Measurements from ENCODE around the gene RABGAP1L. TPM values are rescaled to one million over a fixed set of nuclear protein-coding genes. Genes with fewer than 3 reads are reported as not detected.
"Not testable (repeated sequence)": the region's sequence is repeated elsewhere in the genome, so short reads cannot be mapped to it uniquely, and the experiment has no call there.

Gene RABGAP1L
- total RNA-seq, 1 donor: 28.3 TPM

GRCh38 chr1:174999216-174999935, 840.1 kb downstream of the RABGAP1L start:
- peak; percentile 98 to 99 (median 99) for DNase-seq (ENCODE audit: low read depth in 2 of 3, low spot score in 2 of 3)

- peak in 1 of 3 donors; percentile 28 for DNase-seq (ENCODE audit: low read depth in 2 of 3, low spot score in 2 of 3)
Measured at GRCh38 chr1:174999936-175000696, 840.8 kb downstream of the RABGAP1L start, which contains the start of gene CACYBP. CACYBP (plus strand) TSS chr1:174999947; CDS start chr1:175000181, 234 bp downstream.

DNA sequence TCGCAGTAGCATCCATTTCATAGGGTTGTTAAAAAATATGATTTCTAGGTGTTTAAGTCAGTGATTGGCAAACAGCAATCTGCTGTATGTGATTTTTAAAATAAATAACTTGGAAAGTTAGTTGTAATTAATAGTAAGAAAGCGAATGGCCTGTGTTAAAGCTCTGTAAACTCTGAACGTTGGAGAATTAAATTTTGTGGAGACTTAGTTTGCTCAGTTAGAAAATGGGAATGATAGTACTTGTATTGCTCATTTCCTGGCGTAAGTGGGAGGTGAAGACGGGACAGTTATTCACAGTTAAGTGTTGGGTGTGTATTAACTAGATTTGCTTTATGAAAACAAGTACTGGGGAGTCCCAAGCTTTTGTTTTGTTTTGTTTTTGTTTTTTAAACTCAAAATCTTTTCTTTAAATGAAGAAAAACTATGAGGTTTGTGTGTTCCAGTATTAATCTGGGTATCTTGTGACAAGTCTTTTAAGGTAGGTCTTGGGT, 841.4 kb downstream of the RABGAP1L start:
- no peak for DNase-seq (ENCODE audit: low read depth in 2 of 3, low spot score in 2 of 3)

DNA sequence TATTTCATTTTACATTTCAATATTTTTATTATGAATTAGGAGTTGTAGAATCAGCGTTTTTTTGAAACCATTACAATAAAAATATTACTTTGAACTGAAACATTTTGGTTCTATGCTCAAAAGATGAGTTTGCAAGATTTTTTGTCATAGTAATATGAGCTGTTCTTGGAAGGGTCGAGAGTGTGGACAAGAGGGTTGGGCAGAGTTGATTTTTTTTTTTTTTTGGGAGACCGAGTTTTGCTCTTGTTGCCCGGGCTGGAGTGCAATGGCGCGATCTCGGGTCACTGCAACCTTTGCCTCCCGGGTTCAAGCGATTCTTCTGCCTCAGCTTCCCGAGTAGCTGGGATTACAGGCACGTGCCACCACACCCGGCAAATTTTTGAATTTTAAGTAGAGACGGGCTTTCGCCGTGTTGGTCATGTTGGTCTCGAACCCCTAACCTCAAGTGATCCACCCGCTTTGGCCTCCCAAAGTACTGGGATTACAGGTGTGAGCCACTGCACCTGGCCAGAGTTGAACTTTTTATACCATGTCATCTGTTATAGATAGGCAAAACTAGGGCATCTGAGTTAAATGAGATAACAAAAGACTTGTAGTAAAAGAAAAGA, 843.7 kb downstream of the RABGAP1L start:
- no peak for DNase-seq (ENCODE audit: low read depth in 2 of 3, low spot score in 2 of 3)

GRCh38 chr1:175003521-175003920, 844.2 kb downstream of the RABGAP1L start:
- no peak for DNase-seq (ENCODE audit: low read depth in 2 of 3, low spot score in 2 of 3)

DNA sequence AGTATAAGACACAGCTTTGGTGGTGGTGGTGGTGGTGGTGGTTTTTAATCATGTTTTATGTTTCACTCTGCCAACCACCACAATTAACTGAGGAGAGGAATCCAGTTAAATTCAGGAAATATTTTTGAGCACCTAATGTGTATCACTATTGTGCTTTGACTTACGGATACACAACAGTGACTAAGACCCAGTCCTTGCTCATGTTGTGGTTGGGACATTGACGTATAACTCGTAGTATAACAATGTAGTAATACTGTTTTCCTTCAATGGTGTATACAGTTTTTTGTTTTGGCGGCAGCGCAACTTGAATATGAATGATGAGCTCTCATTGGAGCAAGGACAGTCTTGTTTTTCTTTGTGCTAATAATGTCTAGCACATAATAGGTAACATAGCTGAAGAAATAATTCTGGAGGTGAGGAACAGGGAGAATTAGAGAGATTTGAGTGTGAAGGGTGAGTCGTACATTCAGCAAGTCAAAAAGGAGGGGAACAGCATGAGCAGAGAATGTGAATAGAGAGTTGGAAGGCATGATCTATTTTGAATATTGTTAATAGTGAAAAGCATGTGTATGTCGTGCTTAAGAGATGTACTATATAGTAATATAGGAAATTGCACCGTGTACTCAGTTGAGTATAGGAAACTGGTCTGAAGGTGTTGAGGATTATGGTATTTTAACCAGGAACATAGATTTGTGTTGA, 845.9 kb downstream of the RABGAP1L start:
- no peak for DNase-seq (ENCODE audit: low read depth in 2 of 3, low spot score in 2 of 3)

GRCh38 chr1:175009532-175009931, 850.2 kb downstream of the RABGAP1L start:
- DNase-seq (ENCODE audit: low read depth in 2 of 3, low spot score in 2 of 3): no peak

DNA sequence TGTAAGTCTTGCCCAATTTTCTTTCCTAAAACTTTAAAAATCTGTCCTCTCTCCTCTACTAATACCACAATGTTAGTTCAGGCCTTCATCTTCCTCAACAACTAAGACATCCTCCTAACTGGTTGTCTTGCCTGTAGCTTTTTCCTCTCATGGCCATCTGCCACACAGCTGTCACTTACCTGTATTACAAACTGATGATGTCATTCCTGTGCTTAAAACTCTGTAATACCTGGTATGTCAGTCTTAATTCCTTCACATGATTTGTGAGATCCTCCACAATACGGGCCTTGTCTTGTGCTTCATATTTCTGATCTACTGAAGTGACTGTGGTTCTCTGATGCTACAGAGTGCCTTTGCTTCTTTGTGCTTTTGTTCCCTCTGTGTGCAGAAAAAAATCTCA, 854.1 kb downstream of the RABGAP1L start:
- DNase-seq (ENCODE audit: low read depth in 2 of 3, low spot score in 2 of 3): no peak

DNA sequence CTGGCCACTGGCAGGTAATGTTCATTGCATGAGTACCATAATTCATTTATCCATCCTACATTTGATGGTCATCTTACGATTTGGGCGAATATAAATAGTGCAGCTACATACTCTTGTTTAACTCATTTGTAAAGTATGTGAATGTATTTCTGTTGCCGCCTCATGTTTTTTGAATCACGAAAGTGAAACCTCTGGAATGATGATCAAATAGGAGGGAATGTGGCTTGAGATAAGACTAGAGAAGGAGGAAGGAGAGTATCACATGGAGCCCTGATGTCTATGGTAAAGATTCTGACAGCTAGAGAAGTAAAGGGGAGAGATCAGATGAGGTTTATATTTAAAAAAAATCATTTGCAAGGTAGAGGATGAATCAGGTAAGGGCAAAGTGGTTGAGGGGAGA, 855.9 kb downstream of the RABGAP1L start:
- DNase-seq (ENCODE audit: low read depth in 2 of 3, low spot score in 2 of 3): no peak

GRCh38 chr1:175019524-175019923, 860.2 kb downstream of the RABGAP1L start:
- DNase-seq (ENCODE audit: low read depth in 2 of 3, low spot score in 2 of 3): no peak

DNA sequence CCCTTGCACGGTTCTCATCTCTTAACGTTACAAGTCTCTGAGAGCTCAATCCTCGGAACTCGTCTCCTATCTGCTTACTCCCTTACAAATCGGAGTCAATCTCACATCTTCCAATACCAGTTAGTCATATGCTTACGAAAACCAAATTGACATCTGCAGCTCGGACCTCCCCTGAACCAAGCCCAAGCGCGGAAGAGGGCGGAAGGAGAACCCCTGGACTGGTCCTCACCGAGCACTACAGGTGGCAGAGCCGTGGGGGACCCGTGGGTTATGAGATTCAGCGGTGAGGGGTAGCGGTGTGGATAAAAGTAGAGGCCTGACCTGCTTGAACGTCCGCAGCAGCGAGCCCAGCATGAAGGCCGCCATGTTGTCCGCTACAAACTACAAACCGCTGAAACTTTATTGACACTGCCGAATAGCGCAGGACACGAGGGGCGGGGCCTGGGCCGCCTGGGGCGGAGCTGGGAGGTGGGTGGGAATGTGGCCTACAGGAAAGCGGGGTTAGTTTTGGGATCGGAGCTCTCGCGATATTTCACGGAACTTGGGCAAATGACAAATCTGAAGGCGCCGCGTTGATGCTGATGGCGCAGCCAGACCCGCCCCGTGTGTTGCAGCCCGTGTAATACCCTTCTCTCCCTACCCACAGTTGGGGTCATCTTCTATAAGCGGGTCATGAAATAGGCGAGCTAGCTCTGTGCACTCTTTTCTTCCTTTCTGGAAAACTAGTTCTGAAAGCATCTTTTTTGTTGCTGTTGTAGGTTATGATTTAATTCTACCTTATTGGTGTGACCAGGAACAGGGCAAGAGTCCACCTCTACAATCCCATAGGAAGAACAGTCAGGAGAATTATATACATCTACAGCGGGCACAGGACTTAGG, 864.0 kb downstream of the RABGAP1L start, which contains the start of gene MRPS14:
Gene MRPS14 (minus strand): TSS at position 383 of the 879 bp plus-strand sequence. CDS start 17 bp downstream, at position 366.
- DNase-seq (ENCODE audit: low read depth in 2 of 3, low spot score in 2 of 3): peak; percentile 97 to 99 (median 99)

GRCh38 chr1:175023922-175024242, 864.6 kb downstream of the RABGAP1L start:
- DNase-seq (ENCODE audit: low read depth in 2 of 3, low spot score in 2 of 3): not testable (repeated sequence)

- DNase-seq (ENCODE audit: low read depth in 2 of 3, low spot score in 2 of 3): no peak
Measured at GRCh38 chr1:175024773-175025172, 865.5 kb downstream of the RABGAP1L start.

- no peak for DNase-seq (ENCODE audit: low read depth in 2 of 3, low spot score in 2 of 3)
Measured at GRCh38 chr1:175033953-175034352, 874.6 kb downstream of the RABGAP1L start.

DNA sequence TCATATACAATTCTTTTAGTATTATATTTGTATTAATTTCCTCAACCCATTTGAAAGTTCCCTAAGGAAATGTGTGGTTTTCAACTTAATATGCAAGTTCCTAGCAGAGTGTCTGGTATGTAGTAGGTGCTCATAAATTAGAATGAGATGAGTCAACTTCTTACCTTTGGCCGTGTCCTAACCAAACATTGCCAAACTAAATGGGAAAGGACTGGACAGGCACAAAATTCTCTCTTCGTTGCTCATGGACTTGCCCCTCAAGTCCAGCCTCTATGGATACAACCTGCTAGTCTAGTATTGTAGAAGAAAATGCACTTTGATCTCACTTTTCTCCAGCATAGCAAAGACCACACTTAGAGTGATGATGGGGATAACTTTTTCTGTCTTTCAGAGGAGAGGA, 875.5 kb downstream of the RABGAP1L start:
- no peak for DNase-seq (ENCODE audit: low read depth in 2 of 3, low spot score in 2 of 3)

DNA sequence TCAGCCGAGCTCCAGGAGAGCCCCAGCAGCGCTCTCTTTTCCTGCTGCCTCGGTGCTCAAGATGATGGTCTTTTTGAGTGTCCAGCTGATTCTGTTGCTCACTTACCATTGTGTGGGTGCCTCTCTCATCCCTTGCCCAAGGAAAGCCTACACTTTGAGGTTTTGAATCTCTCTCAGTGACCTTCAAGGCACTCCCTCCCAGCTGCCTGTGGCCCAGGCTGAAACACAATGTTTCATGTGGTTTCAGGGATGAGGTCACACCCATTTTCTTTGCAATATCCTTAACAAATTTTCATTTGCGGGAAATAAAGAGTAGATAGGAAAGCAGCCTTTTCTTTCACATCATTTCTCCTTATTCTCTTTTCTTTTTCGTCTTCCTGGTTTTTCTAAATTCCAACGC, 876.5 kb downstream of the RABGAP1L start:
- DNase-seq (ENCODE audit: low read depth in 2 of 3, low spot score in 2 of 3): no peak

DNA sequence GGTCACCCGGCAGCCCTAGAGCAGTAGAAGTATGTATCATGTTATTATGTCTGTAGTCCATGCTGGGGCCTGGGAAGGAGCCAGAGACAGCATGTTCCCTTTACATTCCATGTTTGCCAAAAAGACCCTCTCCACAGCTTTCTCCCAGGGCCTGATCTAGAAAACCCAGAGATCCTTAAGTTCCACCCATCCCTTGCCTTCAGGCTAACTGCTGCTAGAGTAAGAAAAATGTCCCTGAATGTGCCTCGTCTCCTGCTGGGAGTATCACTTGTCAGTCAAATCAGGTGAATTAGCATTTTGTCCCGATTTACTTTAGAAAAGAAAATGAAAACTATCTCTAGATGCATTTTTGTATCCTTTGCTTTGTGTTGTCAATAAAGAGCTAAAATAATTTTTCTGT, 877.2 kb downstream of the RABGAP1L start:
- no peak for DNase-seq (ENCODE audit: low read depth in 2 of 3, low spot score in 2 of 3)

- no peak for DNase-seq (ENCODE audit: low read depth in 2 of 3, low spot score in 2 of 3)
Measured at GRCh38 chr1:175037416-175037815, 878.1 kb downstream of the RABGAP1L start.

DNA sequence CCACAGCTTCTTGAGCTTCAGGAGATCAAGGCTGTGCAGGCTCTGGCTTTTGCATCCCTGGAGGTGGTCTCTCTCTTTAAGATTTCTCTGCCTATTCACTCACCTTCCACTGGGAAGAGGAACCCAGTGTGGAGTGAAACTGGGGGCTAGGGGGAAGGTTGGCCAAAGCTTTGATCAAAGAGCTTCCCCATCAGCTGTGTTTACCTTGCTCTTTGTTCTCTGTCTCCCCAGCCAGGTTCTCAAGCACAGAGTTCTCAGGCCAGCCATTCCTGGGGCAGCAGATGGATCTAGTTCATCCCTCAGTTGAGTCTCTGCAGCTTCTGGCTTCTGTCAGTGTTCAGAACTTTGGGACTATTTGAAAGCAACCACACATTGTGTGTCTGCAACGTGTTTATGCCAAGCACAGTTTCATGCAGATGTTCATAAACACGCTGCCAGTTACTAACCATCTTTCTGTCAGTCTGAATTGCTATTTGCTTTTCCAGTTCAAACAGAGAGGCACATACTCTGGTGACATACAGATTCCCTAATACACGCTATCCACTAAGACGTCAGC, 881.1 kb downstream of the RABGAP1L start:
- DNase-seq (ENCODE audit: low read depth in 2 of 3, low spot score in 2 of 3): no peak

DNA sequence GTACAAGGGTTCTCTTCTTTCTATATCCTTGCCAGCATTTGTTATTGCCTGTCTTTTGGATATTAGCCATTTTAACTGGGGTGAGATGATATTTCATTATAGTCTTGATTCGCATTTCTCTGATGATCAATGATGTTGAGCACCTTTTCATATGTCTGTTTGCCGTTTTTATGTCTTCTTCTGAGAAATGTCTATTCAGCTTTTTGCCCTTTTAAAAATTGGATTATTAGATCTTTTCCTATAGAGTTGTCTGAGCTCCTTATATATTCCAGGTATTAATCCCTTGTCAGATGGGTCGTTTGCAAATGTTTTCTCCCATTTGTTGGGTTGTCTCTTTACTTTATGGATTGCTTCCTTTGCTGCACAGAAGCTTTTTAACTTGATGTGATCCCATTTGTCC, 883.3 kb downstream of the RABGAP1L start:
- DNase-seq (ENCODE audit: low read depth in 2 of 3, low spot score in 2 of 3): no peak

All from hematopoietic multipotent progenitor cell (in vitro differentiated cells).